Measurements from ENCODE around the gene POU2AF2. TPM values are rescaled to one million over a fixed set of nuclear protein-coding genes. Genes with fewer than 3 reads are reported as not detected.

POU2AF2 gene
- total RNA-seq, 1 donor, result not detected

GRCh38 chr11:111237926-111238325 lies 7.6 kb upstream of the POU2AF2 start:
- Histone ChIP-seq H4K20me1 (ENCODE audit: insufficient read depth, low read length) (no peaks in the 10 kb centered on the region), H3K27ac (ENCODE audit: low read depth, low read length) (no peak overlapping the region)

GRCh38 chr11:111246956-111247355 lies 1.4 kb downstream of the POU2AF2 start:
- no peak for DNase-seq (ENCODE audit: insufficient read length, low spot score, missing footprints)
- Histone ChIP-seq H3K27me3 (ENCODE audit: insufficient read depth, low read length) (peaks cover 3% of the 10 kb centered on the region), H3K79me2 (ENCODE audit: insufficient read depth, low read length) (no peaks in the 10 kb centered on the region), H3K4me1 (ENCODE audit: insufficient read depth, low read length) (no peaks in the 10 kb centered on the region), H3K36me3 (ENCODE audit: insufficient read depth, low read length) (no peaks in the 10 kb centered on the region), H3K4me2 (ENCODE audit: insufficient read depth, low read length) (no peak overlapping the region), H3K27ac (ENCODE audit: low read depth, low read length) (no peak overlapping the region), H3K9me3 (ENCODE audit: low read depth, low read length) (no peaks in the 10 kb centered on the region), H3K4me3 (ENCODE audit: insufficient read depth, low read length) (no peak overlapping the region), H2AFZ (ENCODE audit: low read length) (no peak overlapping the region), H4K20me1 (ENCODE audit: insufficient read depth, low read length) (no peaks in the 10 kb centered on the region)
- TF ChIP-seq CTCF (IDR thresholded peaks at IDR 0.05; ENCODE audit: extremely low read depth, low read depth, low read length), result no peak

More at GRCh38 chr11:111237926-111238325, 7.6 kb upstream of the POU2AF2 start:
- Histone ChIP-seq H3K36me3 (ENCODE audit: insufficient read depth, low read length) (no peaks in the 10 kb centered on the region), H3K9me3 (ENCODE audit: low read depth, low read length) (no peaks in the 10 kb centered on the region), H3K4me3 (ENCODE audit: insufficient read depth, low read length) (no peak overlapping the region), H3K27me3 (ENCODE audit: insufficient read depth, low read length) (peaks cover 8% of the 10 kb centered on the region), H3K4me1 (ENCODE audit: insufficient read depth, low read length) (no peaks in the 10 kb centered on the region), H2AFZ (ENCODE audit: low read length) (no peak overlapping the region), H3K4me2 (ENCODE audit: insufficient read depth, low read length) (no peak overlapping the region), H3K79me2 (ENCODE audit: insufficient read depth, low read length) (no peaks in the 10 kb centered on the region)
- no peak for TF ChIP-seq CTCF (IDR thresholded peaks at IDR 0.05; ENCODE audit: extremely low read depth, low read depth, low read length)
- DNase-seq (ENCODE audit: insufficient read length, low spot score, missing footprints), result no peak

DNA sequence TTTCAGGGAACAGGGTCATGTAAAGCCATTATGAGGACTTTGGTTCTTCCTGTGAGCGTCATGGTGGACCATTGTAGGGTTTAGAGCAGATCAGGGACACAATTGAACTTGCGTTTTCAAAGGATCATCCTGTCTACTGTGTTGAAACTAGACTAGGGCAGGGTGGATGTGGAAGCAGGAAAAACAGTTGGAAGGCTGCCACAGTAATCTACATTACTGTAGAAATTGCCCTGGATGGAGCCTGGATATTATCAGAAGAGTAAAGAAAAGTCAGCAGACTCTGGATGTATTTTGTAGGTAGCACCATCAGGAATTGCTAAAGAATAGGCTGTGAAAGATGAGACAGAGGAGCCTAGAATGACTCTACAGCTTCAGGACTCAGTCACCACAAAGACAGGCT lies 5.4 kb downstream of the POU2AF2 start:
- no peak for TF ChIP-seq CTCF (IDR thresholded peaks at IDR 0.05; ENCODE audit: extremely low read depth, low read depth, low read length)
- no peaks in the 10 kb centered on the region for H3K27me3 ChIP-seq (ENCODE audit: insufficient read depth, low read length)
- no peak overlapping the region for H3K27ac ChIP-seq (ENCODE audit: low read depth, low read length)

GRCh38 chr11:111253131-111253530 lies 7.6 kb downstream of the POU2AF2 start:
- Histone ChIP-seq H3K27me3 (ENCODE audit: insufficient read depth, low read length) (no peaks in the 10 kb centered on the region), H3K4me2 (ENCODE audit: insufficient read depth, low read length) (no peak overlapping the region)
- TF ChIP-seq CTCF (IDR thresholded peaks at IDR 0.05; ENCODE audit: extremely low read depth, low read depth, low read length), result no peak

More for the DNA sequence above, 5.4 kb downstream of the POU2AF2 start:
- no peak for DNase-seq (ENCODE audit: insufficient read length, low spot score, missing footprints)
- no peaks in the 10 kb centered on the region for H3K4me1 ChIP-seq (ENCODE audit: insufficient read depth, low read length)
- no peaks in the 10 kb centered on the region for H4K20me1 ChIP-seq (ENCODE audit: insufficient read depth, low read length)
- no peak overlapping the region for H2AFZ ChIP-seq (ENCODE audit: low read length)
- H3K9me3 ChIP-seq (ENCODE audit: low read depth, low read length), result no peaks in the 10 kb centered on the region
- no peak overlapping the region for H3K4me2 ChIP-seq (ENCODE audit: insufficient read depth, low read length)
- H3K79me2 ChIP-seq (ENCODE audit: insufficient read depth, low read length), result no peaks in the 10 kb centered on the region
- no peaks in the 10 kb centered on the region for H3K36me3 ChIP-seq (ENCODE audit: insufficient read depth, low read length)
- no peak overlapping the region for H3K4me3 ChIP-seq (ENCODE audit: insufficient read depth, low read length)

More at GRCh38 chr11:111253131-111253530, 7.6 kb downstream of the POU2AF2 start:
- Histone ChIP-seq H2AFZ (ENCODE audit: low read length) (no peak overlapping the region), H3K9me3 (ENCODE audit: low read depth, low read length) (no peaks in the 10 kb centered on the region), H3K36me3 (ENCODE audit: insufficient read depth, low read length) (no peaks in the 10 kb centered on the region), H3K79me2 (ENCODE audit: insufficient read depth, low read length) (no peaks in the 10 kb centered on the region), H3K4me1 (ENCODE audit: insufficient read depth, low read length) (no peaks in the 10 kb centered on the region), H3K27ac (ENCODE audit: low read depth, low read length) (no peak overlapping the region), H3K4me3 (ENCODE audit: insufficient read depth, low read length) (no peak overlapping the region), H4K20me1 (ENCODE audit: insufficient read depth, low read length) (no peaks in the 10 kb centered on the region)
- DNase-seq (ENCODE audit: insufficient read length, low spot score, missing footprints), result no peak

Measured in osteoblast (primary cell).